Choroid plexus epithelial cell (primary cell): ENCODE data around the gene NOC4L.
"Not testable (repeated sequence)": the region's sequence is repeated elsewhere in the genome, so short reads cannot be mapped to it uniquely, and the experiment has no call there.

Experiments used
- DNase-seq: peaks from one replicate; pipeline ENCODE4 v3.0.0-alpha.2; 2010; ENCODE audit warnings: low read depth
- H3K4me3 ChIP-seq: 2 replicates; pipeline ENCODE4 v1.5.1; 2011; ENCODE audit warnings: low read depth, mild to moderate bottlenecking, control low read depth, low read length, moderate library complexity
- CTCF ChIP-seq: conservative IDR thresholded peaks from 2 replicates; pipeline ENCODE4 v1.5.1; 2011; ENCODE audit warnings: low read depth, mild to moderate bottlenecking, control low read depth, inconsistent platforms, low read length, moderate library complexity

The NOC4L gene

GRCh38 chr12:132131952-132132351 lies 12.3 kb upstream of the NOC4L start:
- no peak for DNase-seq
- no peak overlapping the region for H3K4me3 ChIP-seq
- no peak for TF ChIP-seq CTCF

- no peak overlapping the region for H3K4me3 ChIP-seq
- TF ChIP-seq CTCF = no peak
- no peak for DNase-seq
These were observed 11.4 kb upstream of the NOC4L start for GRCh38 chr12:132132609-132133430.

- TF ChIP-seq CTCF = no peak
- no peak for DNase-seq
- no peak overlapping the region for H3K4me3 ChIP-seq
These were observed 10.2 kb upstream of the NOC4L start for GRCh38 chr12:132133952-132134652.

GRCh38 chr12:132134653-132135183 lies 9.5 kb upstream of the NOC4L start:
- not testable (repeated sequence) for H3K4me3 ChIP-seq, DNase-seq

GRCh38 chr12:132136226-132136625 lies 8.0 kb upstream of the NOC4L start:
- H3K4me3 ChIP-seq, DNase-seq: not testable (repeated sequence)

GRCh38 chr12:132137483-132138125 lies 6.7 kb upstream of the NOC4L start:
- no peak for DNase-seq
- TF ChIP-seq CTCF = no peak
- H3K4me3 ChIP-seq = no peak overlapping the region

GRCh38 chr12:132138941-132139871 lies 5.1 kb upstream of the NOC4L start:
- TF ChIP-seq CTCF = no peak
- no peak overlapping the region for H3K4me3 ChIP-seq
- DNase-seq = no peak
